ENCODE measurements around the gene SSR4.

SSR4 gene

DNA sequence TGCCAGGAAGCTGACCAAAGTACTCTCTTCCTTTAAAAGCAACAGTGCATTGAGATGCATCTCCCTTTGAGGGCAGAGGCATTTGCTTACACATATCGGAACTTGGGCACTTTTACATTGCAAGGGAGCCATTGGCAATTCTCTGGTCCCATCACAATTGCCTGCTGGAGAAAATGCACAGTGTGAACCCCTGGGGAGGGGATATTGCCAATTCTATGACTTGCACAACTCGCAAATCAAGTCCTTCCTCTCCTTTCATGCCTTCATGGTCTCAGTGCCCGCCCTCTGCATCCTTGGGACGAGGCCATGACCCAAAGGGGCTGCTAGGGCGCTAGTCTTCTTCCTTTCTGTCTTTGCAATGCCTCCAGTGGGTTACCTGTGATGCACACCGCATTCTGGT is 50.7 kb downstream of the SSR4 start:
- Histone ChIP-seq H3K27me3 (ENCODE audit: control insufficient read depth, low read length) (peaks cover 21% of the 10 kb centered on the region), H3K79me2 (ENCODE audit: control insufficient read depth, low read length) (no peaks in the 10 kb centered on the region), H3K4me3 (ENCODE audit: low read length) (no peak overlapping the region), H3F3A (ENCODE audit: control insufficient read depth, insufficient read depth) (no peaks in the 10 kb centered on the region), H3K36me3 (ENCODE audit: control insufficient read depth, low read length) (no peaks in the 10 kb centered on the region), H3K9me2 (replicated peaks; ENCODE audit: control insufficient read depth, low read length) (no peaks in the 10 kb centered on the region), H3K27ac (ENCODE audit: low read depth, low read length) (no peak overlapping the region), H3K4me2 (ENCODE audit: low read length) (no peak overlapping the region), H3K9me3 (ENCODE audit: control insufficient read depth, insufficient read depth, low read length) (no peaks in the 10 kb centered on the region), H4K20me1 (ENCODE audit: control insufficient read depth, insufficient read depth, low read depth, low read length) (no peaks in the 10 kb centered on the region), H3K4me1 (ENCODE audit: control insufficient read depth, low read length) (no peaks in the 10 kb centered on the region)
- TF ChIP-seq, protein P1, sequence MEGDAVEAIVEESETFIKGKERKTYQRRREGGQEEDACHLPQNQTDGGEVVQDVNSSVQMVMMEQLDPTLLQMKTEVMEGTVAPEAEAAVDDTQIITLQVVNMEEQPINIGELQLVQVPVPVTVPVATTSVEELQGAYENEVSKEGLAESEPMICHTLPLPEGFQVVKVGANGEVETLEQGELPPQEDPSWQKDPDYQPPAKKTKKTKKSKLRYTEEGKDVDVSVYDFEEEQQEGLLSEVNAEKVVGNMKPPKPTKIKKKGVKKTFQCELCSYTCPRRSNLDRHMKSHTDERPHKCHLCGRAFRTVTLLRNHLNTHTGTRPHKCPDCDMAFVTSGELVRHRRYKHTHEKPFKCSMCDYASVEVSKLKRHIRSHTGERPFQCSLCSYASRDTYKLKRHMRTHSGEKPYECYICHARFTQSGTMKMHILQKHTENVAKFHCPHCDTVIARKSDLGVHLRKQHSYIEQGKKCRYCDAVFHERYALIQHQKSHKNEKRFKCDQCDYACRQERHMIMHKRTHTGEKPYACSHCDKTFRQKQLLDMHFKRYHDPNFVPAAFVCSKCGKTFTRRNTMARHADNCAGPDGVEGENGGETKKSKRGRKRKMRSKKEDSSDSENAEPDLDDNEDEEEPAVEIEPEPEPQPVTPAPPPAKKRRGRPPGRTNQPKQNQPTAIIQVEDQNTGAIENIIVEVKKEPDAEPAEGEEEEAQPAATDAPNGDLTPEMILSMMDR (IDR thresholded peaks at IDR 0.05; ENCODE audit: low read depth, low read length, poor library complexity, severe bottlenecking): no peak
- no peak for TF ChIP-seq EZH2phosphoT487 (IDR thresholded peaks at IDR 0.05; ENCODE audit: borderline replicate concordance, low read length)

- Histone ChIP-seq H3K27ac (ENCODE audit: low read depth, low read length) (no peak overlapping the region), H3K27me3 (ENCODE audit: control insufficient read depth, low read length) (peaks cover 21% of the 10 kb centered on the region), H4K20me1 (ENCODE audit: control insufficient read depth, insufficient read depth, low read depth, low read length) (no peaks in the 10 kb centered on the region), H3K4me2 (ENCODE audit: low read length) (no peak overlapping the region), H3K4me3 (ENCODE audit: low read length) (no peak overlapping the region), H3K36me3 (ENCODE audit: control insufficient read depth, low read length) (no peaks in the 10 kb centered on the region), H3K9me2 (replicated peaks; ENCODE audit: control insufficient read depth, low read length) (no peaks in the 10 kb centered on the region), H3K4me1 (ENCODE audit: control insufficient read depth, low read length) (no peaks in the 10 kb centered on the region), H3K79me2 (ENCODE audit: control insufficient read depth, low read length) (no peaks in the 10 kb centered on the region), H3K9me3 (ENCODE audit: control insufficient read depth, insufficient read depth, low read length) (no peaks in the 10 kb centered on the region), H3F3A (ENCODE audit: control insufficient read depth, insufficient read depth) (no peaks in the 10 kb centered on the region)
- TF ChIP-seq EZH2phosphoT487 (IDR thresholded peaks at IDR 0.05; ENCODE audit: borderline replicate concordance, low read length): no peak
- TF ChIP-seq, protein P1 (IDR thresholded peaks at IDR 0.05; ENCODE audit: low read depth, low read length, poor library complexity, severe bottlenecking): no peak
Observed at GRCh38 chrX:153845842-153846241, 51.4 kb downstream of the SSR4 start.

Measured in DOHH2 (cell line).